ENCODE measurements around the gene XKR7.

Gene XKR7

GRCh38 chr20:32037929-32038328, 70.0 kb downstream of the XKR7 start:
- no peak for DNase-seq (ENCODE audit: low read depth in 2 of 2)

- no peak for DNase-seq (ENCODE audit: low read depth in 2 of 2)
Observed at GRCh38 chr20:32040142-32040953, 72.4 kb downstream of the XKR7 start.

- DNase-seq (ENCODE audit: low read depth in 2 of 2) = no peak
Observed at GRCh38 chr20:32045999-32046398, 78.0 kb downstream of the XKR7 start.

DNA sequence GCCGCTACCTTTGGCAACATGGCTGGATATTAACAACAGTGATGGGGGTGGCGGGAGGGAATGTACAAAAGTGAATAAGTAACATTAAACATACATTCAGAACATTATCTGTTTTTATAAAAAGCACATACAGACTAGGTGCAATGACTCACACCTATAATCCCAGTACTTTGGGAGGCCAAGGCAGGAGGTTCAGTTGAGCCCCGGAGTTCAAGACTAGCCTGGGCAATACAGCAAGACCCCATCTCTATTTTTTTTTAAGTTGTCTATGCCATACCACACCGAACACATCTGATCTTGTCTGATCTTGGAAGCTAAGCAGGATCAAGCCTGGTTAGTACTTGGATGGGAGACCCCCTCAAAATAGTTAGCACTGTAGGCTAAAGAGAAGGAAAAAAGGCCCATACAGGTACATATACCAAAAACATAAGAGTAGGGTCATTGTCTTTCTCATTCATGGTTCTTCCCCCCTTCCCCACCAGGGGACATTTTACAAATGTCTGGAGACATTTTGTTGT, 82.4 kb downstream of the XKR7 start:
- DNase-seq (ENCODE audit: low read depth in 2 of 2) = no peak

GRCh38 chr20:32050851-32051556, 83.1 kb downstream of the XKR7 start:
- no peak for DNase-seq (ENCODE audit: low read depth in 2 of 2)

DNA sequence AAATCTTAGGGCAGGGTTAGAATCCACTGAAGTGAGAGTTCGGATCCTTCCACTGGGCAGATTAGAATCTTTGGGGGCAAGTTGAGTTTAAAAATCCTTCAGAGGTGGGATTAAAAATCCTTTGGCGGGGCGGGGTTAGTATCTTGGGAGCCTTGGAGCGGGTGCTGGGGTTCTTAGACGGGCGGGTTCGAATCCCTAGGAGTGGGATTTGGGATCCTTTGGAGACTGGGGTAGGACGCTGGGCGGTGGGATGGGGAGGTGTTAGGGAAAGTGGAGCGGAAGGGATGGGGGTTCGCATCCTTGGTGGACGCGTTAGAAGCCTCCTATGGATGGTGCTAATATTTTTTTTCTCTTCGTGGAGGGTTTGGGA, 83.8 kb downstream of the XKR7 start:
- no peak for DNase-seq (ENCODE audit: low read depth in 2 of 2)

DNA sequence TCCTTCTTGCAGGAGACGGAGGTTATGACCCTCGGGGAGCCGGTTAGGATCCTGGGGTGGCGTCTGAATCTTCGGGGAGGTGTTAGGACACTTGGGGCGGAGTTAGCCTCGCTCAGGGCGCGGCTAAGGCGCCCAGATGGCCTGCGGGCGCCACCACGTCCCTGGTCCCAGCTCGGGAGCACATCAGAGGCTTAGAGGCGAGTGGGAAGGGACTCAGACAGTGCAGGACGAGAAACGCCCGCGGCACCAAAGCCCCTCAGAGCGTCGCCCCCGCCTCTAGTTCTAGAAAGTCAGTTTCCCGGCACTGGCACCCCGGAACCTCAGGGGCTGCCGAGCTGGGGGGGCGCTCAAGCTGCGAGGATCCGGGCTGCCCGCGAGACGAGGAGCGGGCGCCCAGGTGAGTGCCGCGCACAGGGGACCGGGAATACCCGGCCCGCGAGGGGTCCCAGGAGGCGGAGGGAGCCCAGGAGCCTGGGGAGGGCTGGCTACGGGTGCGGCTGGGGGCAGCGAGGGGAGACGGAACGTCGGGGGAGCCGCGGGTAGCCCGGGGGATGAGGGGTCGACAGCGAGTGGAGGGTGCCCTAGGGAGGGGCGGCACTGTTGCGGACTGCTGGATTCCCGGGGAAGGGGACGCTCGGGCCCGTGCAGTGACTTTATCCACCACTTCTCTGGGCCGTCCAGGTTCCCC, 84.3 kb downstream of the XKR7 start, which contains the start of gene HCK:
Gene HCK, plus strand, starts transcription at position 153 of the 688 bp plus-strand sequence.
- no peak for DNase-seq (ENCODE audit: low read depth in 2 of 2)

DNA sequence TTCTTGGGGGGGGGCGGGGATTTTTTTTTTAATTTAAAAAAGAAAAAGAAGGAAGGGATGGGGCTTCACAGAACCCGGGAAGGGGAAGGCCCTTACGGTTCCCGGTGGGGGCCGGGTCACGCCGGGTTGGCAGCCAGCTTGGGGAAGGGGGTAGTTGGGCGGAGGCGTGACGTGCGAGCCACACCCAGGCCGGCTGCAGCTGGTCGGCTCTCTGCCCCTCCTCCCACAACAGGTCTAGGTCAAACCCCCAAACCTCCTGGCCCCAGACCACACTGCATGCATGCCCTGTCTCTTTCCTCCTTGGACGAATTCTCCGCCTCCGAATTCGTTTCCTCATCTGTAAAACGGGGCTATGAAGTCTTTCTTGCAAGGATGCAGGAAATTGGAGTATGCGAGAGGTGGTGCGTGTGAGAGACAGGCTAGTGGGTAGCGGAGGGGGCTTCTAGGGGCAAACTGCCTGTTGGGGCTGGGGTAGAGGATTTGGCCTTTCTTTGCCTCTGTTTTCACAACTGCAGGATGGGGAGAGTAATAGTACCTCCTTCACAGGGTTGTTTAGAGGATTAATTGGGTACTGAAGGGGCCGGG, 84.9 kb downstream of the XKR7 start:
- DNase-seq (ENCODE audit: low read depth in 2 of 2) = no peak

Measured in stimulated activated CD8-positive, alpha-beta memory T cell treated with anti-CD3 and anti-CD28 coated beads, Interleukin-7, amount 100 ng/mL, for 4 hours (primary cell).